Activated naive CD4-positive, alpha-beta T cell treated with Interleukin-2 at 50 U/mL for 16 hours (primary cell): ENCODE measurements around the gene AK5.
"Not testable (repeated sequence)": the region's sequence is repeated elsewhere in the genome, so short reads cannot be mapped to it uniquely, and the experiment has no call there.

Source experiments
- DNase-seq: peaks from one replicate; pipeline ENCODE4 v3.0.0-alpha.2; 2020

The AK5 gene

DNA sequence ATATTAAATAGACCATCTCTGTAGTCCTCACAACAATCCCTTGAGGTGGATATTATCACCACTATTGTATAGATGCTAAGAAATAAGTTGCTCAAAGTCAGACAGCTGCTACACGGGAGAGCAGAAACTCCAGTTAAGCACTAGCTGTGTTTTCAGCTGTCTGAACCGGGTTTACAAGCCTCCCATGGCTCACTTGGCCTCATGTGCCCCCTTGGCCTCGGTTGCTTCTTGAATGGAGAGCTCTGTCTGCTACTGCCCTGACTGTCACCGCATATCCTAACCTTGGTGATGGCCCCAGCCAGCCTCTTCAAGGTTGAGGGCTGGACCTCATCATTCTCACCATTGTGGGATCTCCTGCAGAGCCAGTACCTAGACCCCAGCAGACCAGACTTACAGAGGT, 123.4 kb downstream of the AK5 start:
- DNase-seq: no peak

DNA sequence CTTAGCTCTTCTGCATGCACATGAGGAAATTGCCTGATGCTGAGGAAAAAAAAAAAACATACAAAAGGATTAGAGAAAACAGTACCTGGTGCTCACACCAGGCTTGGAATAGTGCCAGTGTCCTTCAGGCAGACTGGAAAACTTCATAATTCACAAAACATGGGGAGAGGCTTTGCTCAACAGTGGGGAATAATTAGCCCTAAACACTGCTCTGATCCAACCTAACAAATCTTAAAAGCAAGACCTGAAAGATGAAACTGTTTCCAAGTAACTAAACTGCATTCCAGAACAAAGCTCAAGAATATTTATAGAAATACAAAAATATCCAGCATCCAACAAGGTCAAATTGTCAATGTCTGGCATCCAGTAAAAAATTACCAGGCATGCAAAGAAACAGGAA, 124.8 kb downstream of the AK5 start:
- no peak for DNase-seq

DNA sequence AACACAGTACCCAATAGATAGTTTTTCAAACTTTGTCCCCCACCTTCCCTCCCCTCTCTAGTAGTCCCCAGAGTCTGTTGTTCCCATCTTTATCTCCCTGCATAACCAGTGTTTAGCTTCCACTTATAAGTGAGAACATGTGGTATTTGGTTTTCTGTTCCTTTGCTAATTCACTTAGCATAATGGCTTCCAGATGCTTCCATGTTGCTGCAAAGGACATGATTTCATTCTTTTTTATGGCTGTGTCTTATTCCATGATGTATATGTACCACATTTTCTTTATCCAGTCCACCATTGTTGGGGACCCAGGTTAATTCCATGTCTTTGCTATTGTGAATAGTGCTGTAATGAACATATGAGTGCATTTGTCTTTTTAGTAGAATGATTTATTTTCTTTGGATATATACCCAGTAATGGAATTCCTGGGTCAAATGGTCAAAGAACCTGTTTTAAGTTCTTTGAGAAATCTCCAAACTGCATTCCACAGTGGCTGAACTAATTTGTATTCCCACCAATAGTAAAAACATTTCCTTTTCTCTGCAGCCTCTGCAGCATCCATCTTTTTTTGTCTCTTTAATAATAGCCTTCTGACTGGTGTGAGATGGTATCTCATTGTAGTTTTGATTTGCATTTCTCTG, 126.0 kb downstream of the AK5 start:
- no peak for DNase-seq

DNA sequence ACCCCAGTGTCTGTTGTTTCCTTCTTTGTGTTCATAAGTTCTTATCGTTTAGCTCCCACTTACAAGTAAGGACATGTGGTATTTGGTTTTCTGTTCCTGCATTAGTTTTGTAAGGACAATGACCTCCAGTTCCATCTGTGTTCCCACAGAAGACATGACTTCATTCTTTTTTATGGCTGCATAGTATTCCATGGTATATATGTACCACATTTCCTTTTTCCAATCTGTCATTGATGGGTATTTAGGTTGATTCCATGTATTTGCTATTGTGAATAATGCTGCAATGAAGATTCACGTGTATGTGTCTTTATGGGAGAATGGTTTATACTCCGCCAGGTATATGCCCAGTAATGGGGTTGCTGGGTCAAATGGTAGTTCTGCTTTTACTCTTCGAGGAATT, 127.1 kb downstream of the AK5 start:
- DNase-seq: not testable (repeated sequence)

DNA sequence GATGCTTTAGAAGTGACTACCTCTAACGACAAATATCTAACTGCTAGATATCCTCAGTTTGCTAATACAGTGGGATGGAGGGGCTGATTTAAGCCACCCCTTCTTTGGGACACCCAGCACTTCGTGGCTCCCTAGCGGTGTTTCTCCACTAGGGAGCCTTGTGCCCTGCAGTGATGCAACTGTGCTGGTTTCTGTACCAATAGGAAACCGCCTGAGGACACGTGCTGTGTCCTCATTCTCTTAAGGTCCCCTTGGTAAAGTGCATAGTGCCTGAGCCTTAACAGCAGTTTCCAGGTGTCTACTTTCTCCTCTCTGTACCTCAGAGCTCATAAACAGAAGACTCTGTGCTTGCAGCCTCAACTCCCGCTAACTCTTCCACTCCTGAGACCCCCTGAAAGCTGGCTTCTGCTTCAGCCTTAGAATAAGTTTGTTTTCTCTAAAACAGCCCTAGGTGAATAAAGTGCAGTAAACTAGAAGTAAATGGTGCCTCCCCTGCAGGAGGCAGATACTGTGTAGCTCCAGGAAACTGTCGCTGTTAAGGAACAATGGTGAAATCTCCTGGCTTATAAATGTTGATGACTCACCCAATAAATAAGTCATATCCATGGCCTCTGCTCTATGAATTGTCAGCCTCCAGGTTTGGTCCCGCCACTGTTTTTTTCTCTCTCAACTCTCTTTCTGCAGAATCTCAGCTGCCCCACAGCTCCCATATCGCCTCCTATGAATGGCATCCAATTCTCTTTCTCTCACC, 130.4 kb downstream of the AK5 start:
- no peak for DNase-seq

DNA sequence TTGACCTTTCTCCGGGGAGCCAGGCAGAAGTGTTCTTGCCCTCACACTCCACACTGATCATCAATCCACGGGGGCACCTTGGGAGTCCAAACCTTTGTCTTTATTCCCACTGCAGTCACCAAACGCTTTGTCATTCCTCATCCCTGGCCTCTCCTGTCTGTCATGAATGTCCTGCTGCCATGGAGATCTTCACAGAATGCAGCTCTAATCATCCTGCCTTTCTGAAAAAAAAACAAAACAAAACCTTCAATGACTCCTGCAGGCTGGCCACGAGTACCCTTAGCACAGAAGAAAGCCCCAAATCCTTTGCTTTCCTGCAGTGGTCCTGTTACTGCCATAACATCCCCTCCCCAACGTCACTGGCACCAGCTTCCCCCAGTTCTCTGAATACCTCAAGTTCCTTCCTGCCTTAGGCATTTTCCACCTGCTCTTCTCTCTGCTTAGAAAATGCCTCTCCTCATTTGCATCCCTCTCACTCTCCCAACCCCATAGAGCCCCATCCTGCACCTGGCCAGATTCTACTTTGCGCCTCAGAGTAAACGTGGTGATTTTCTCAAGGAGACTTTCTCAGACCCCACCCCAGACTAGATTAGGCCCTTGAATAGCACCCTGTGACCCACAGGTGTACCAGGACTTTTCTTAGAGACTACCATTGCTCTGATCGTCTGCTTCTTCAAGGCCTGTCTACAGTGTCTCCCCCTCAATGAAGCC, 131.2 kb downstream of the AK5 start:
- DNase-seq: no peak

DNA sequence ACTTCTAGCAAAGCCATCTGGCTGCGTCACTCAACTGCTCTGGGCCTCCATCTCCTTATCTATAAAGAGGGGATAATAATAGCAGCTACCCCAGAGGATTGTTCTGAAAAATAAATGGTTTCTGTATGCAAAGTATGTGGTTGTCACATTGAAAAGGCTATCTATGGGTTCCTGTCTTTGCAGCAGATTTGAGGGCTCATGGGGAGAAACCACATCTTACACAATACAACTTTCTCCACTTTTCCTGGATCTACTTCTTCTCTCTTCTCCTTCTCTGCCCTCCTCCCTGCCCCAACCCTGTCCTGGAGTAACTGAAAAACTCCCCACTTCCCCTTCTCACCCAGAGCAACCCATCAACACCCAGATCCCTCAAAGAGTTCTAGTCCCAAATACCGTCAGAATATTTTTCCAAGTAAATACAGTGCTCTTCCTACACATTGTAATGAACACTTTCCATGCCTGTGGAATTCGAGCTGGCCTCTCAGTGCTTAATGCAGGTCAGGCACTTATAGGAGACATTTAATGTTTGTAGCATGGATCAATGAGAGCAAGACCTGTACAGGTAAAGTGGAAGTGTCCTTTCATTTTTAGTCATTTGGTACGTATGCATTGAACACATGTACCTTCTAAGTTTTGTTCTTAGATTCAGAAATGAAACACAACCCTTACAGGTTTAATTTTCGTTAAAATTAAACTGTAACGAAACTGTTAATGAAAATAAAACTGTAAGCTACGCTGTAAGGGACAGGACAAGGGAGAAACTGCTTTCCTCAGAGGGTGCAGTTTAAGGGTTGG, 131.9 kb downstream of the AK5 start:
- DNase-seq: no peak

DNA sequence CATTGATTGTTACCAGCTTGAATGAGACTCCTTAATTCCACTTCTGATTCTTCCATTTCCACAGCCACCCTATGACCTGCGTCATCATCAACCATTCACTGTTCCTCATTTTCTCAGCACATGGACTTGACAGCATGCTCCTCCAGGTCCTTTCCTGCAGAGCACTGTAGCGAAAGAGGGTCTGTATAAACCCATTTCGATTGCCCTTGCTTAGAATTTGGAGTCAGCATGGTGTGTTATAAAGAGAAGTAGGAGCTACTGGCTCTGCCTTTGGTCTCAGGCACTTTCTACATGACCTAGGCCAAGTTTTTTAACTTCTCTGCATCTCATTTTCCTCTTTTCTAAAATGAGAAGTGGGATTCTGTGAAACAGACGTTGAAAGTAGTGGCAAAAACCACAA, 133.8 kb downstream of the AK5 start:
- DNase-seq: no peak

DNA sequence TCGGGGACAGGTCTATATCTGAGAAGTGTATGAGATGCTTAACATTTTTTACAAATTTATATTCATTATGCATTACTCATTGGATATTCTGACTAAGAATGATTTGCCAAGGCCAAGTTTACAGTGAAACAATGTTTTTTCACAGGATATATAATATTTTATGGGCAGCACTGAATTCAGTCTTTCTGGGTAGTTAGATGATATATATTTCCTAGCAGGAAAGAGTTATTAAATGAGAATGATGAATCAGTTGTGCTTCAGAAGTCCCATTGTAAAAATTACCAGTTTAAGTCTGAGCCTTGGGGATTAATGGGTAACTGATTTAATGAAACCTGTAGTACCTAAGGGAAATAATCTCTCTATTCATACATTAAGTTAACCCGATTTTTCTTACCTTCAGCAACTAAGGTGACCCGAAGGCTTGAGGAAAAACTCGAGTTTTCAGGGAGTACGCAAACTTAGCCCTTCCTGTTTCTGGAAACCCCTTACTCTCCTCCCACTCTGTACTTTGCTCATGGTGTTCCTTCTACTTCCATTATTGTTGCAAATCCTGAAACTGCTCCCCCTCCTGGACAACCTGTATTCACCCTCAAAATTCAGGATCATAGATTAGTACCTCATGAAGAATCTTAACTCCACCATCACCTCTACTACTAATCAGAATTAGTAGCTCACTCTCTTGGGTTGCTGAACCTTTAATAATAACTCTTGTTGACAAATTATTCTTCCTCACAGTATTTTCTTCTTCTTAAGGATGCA, 135.1 kb downstream of the AK5 start:
- DNase-seq: no peak

DNA sequence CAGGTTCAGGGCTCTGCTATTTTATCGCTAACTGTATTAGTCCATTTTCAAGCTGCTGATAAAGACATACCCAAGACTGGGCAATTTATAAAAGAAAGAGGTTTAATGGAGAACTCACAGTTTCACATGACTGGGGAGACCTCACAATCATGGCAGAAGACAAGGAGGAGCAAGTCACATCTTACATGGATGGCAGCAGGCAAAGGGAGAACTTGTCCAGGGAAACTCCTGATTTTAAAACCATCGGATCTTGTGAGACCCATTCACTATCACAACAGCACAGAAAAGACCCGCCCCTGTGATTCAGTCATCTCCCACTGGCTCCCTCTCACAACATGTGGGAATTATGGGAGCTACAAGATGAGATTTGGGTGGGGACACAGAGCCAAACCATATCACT, 136.2 kb downstream of the AK5 start:
- DNase-seq: not testable (repeated sequence)

DNA sequence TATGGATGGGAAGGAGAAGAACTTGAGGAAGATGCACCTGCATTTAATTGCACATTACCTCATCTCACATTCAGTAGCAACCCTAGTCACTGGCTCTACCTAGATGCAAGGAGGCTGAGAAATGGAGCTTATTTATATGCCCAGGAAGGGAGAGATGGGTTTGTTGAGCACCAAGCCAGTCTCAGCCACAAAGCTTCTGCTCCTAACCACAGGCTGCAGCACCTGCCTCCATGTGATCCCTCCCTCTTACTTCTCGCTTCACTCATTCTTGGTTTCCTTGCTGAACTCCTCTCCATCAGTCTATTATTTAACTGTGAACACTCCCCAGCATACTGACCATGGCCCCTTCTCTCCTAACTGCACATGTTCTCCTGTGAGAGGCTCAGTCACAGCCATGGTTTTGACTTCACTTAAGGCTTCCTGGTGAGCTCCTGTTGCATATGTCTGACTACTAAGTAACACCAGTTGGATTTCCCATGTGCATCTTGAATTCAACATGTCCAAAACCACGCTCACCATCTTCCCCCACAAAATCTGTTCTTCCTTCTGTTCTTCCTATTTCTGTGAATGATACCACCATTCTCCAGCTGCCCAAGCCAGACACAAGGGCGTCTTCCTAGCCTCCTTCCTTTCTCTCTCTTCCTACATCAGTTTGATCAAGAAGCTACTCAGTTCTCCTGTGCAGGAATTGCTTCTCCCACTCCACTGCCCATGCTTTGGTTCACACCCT, 139.8 kb downstream of the AK5 start:
- no peak for DNase-seq

DNA sequence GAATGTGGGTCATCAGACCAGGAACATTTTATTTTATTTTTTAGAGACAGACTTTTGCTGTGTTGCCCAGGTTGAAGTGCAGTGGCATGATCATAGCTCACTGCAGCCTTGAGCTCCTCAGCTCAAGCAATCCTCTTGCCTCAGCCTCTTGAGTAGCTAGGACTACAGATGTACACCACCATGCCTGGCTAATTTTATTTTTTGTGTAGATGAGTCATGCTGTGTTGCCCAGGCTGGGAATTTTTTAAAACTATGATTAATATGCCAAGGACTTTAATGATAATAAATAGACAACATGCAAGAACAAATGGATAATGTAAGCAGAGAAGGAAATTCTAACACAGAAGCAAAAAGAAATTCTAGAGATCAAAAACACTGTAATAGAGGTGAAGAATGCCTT, 142.4 kb downstream of the AK5 start:
- no peak for DNase-seq

DNA sequence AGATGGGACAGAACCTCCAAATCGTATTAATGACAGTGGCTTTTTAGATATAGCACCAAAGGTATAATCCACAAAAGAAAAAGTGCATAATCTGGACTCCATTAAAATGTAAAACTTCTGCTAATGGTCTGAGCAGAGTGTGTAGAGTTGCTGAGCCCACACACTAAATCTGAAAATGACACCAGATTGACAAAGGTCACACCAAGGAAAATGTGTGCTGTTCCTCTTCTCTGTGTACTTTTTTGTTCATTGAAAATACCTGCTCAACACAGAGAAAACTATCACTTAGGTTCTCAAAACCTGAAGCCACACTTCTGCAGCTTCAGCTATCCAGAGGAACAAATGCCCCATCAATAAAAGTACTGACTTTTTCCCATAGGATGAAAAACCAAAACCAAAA, 146.2 kb downstream of the AK5 start:
- DNase-seq: no peak

DNA sequence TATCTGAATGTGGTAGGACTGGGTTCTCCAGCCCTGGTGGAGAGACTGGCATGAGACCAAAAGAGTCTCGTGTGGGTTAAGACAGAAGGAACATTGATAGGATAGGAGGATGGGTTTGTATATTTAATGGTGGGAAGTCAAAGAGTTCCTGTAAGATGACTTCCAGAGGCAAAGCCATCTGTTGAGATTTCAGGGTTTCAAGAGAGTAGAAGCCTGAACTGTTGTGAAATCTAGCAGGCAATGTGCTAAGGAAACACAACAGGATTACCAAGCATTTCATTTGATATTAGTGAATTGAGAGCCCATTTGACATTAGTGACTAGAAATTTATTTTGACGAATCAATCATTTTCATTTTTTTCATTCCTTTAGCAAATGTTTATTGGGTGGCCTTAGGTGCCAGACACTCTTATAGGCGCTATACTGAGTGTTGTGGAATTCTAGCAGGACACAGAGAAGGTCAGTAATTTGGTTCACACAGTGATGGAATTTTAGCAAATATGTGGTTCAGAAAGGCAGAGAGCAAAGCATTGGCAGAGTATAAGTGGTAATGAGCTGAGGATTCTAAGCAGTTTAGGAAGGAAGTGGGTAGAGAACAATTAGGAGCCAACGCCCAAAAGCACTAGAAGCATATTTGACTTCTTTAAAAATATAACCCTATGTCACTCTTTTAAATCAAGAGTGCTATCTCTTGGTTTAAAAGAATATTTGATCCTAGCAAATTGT, 149.3 kb downstream of the AK5 start:
- no peak for DNase-seq

DNA sequence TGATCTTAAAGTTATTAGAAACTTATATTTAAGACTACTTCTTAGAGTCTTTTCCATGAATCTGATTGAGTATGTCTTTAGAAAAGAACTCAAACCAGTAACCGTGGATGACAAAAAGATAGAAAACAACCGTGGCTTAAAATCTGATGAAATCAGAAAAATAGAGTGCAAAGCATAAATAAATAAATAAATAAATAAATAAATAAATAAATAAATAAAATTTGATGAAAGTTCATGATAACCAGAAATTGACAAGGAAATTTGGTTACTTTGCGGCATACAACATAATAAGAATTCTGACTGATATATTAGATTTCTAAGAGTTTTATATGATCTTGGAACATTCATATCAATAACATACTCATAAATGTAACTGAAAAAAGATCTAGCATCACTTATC, 152.1 kb downstream of the AK5 start:
- DNase-seq: no peak

DNA sequence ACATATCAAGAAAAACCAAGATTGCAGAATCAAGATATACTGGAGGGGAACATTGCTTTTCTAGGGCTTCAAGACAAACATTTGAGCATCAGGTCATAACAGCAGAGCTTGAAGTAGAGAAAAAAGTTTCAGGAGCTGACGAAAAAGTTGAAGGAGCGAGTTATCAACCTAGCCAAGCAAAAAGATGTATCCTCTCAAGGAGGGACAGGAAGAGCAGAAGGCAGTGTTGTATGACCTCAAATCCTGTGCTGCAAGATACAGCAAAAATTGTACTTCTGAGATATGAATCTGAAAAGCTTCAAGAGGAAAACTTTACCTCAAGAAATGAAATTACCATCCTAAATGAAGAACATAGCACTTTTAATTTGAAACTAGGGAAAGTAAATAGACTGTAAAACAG, 153.1 kb downstream of the AK5 start:
- DNase-seq: no peak

DNA sequence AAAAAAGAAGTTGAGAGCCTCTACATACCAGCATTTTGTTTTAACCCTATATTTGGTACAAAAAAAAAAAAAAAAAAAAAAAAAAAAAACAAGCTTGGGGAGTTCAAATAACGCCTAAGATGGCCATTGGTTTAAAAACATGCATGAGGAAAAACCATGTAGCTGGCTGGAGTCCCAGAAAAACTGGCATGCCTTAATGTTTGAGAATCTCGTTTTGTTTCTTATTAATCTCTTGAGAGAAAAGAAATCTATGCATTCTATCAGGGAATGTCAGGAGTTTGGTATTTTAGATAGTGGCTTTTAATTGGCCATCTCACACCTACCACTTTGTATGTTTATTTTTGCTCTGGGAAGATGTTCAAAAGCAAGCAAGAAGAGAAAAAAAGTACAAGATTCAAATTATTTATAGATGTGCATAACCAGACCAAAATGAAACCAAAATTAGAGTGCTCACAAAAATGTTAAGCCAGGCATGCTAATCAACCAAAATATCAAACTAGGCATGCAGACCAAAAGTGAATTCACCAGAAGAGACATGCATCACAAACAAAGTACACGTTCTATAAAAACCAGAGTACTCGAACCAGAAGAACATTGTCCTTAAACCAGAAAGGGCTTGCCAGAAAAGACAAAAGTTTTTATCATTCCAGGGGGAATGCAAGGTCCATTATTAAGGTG, 156.6 kb downstream of the AK5 start:
- DNase-seq: no peak

DNA sequence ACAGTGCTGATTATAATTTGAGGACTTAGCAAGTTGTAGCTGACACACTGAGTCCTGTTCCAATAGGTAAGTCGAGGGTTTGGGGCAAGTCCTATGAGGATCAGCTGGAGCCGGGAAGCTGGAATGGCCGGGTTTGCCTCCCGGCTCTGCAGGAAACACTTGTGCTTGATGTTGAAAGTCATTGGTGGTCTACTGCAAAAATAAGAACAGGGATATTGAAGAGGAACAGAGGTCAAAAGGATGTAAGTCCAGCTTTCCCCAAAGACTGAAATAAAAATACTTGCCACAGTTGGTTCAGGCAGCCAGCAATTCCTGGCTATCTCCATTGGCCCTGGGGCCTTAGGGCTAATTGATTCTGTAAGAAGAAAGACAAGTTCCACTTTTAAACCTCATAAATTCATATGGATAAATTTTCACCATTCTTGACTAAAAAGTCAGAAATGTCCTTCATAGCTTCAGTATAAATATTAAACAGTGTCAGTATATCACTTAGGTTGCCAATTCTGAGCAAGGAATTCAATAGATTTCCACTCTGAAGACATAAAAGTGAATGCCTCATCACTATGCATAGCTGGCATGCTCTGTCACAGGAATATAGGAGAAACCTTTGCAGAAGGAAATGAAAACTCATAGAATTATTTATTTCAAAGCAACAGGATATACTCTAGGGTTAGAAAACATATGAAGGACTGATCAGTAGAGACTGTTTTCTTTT, 165.2 kb downstream of the AK5 start:
- DNase-seq: no peak

DNA sequence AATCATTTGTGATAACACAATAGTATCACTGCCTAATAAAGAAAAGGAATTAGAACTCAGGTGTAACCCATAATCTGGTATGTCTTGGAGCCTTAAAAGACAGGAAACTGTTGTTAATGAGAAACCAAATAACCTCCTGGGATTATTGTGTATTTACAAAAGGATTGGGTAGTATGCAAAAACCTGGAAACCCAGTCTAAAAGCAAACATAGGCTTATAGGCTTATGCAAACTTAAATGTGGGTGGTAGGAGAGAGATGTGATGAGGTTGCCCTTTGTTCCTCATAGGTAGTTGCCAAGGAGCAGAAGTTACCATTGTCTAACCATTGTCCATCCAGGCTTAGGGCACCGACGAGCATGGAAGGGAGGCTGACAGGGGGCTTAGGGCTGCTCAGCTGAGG, 165.8 kb downstream of the AK5 start:
- DNase-seq: no peak

DNA sequence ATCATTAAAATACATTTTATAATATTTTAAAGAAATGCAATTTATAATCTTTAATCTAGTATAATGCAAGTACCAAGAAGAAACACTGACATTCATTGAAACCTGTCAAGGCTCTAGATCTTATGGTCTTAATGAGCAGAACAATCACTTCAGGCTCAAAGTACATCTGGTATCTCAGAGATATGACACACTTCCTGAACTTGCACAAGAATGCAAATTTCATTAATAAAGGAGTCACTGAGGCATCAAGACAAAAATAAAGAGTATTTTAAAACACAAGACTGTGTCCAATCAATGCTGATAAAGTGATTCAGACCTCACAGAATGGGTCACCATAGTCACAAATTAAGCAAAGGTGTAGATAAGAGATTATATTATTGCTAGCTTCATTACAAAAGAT, 178.1 kb downstream of the AK5 start:
- DNase-seq: no peak
